ENCODE results near the gene COMMD1.
"Not testable (repeated sequence)": the region's sequence is repeated elsewhere in the genome, so short reads cannot be mapped to it uniquely, and the experiment has no call there.

COMMD1 gene

GRCh38 chr2:62102402-62102920 lies 197.0 kb downstream of the COMMD1 start:
- H3K4me1 Mint-ChIP-seq: peaks cover 10% of the 10 kb centered on the region
- H3K4me3 Mint-ChIP-seq: no peak overlapping the region
- H3K27ac Mint-ChIP-seq: peak overlapping the region in 1 of 2 donors; percentile 74
- no peaks in the 10 kb centered on the region for H3K27me3 Mint-ChIP-seq
- no peaks in the 10 kb centered on the region for H3K9me3 Mint-ChIP-seq
- no peak for DNase-seq
- no peak for ATAC-seq

- Mint-ChIP-seq H3K27ac (no peak overlapping the region), H3K4me1 (no peaks in the 10 kb centered on the region), H3K4me3 (no peak overlapping the region), H3K9me3 (no peaks in the 10 kb centered on the region), H3K27me3 (no peaks in the 10 kb centered on the region)
- DNase-seq: no peak
- ATAC-seq: no peak
These were observed 204.1 kb downstream of the COMMD1 start for GRCh38 chr2:62109554-62109953.

- DNase-seq (no peak), ATAC-seq (no peak)
- H3K27me3 Mint-ChIP-seq: no peaks in the 10 kb centered on the region
- no peaks in the 10 kb centered on the region for H3K4me1 Mint-ChIP-seq
- H3K27ac Mint-ChIP-seq: no peak overlapping the region
- no peaks in the 10 kb centered on the region for H3K9me3 Mint-ChIP-seq
- H3K4me3 Mint-ChIP-seq: no peak overlapping the region
These were observed 205.0 kb downstream of the COMMD1 start for GRCh38 chr2:62110415-62111025.

DNA sequence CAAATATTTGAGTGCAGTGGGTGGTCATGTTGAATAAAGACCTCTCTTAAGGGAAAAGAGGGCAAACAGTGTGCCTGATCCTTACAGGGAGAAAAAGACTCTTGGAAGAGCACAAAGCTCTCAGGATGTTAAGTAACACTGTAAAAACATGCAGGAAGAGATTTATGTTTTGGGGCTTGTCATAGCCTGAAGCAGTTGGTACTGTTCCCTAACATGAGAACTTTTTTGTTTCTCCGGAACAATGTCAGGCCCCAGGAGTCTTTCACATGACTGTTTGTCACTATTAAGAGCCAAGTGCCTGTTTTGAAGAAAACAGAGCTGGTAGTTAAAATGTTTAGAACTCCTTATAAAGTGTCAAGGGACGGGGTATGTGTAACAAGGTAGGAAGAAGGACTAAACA lies 206.7 kb downstream of the COMMD1 start:
- no peak for DNase-seq
- no peak overlapping the region for H3K27ac Mint-ChIP-seq
- no peak overlapping the region for H3K4me3 Mint-ChIP-seq
- no peaks in the 10 kb centered on the region for H3K9me3 Mint-ChIP-seq
- ATAC-seq: no peak
- H3K27me3 Mint-ChIP-seq: no peaks in the 10 kb centered on the region
- H3K4me1 Mint-ChIP-seq: no peaks in the 10 kb centered on the region

GRCh38 chr2:62114564-62114963 lies 209.1 kb downstream of the COMMD1 start:
- ATAC-seq: no peak
- H3K27me3 Mint-ChIP-seq: no peaks in the 10 kb centered on the region
- DNase-seq: no peak
- no peaks in the 10 kb centered on the region for H3K9me3 Mint-ChIP-seq
- no peak overlapping the region for H3K27ac Mint-ChIP-seq
- H3K4me1 Mint-ChIP-seq: peaks cover 9% of the 10 kb centered on the region
- H3K4me3 Mint-ChIP-seq: no peak overlapping the region

DNA sequence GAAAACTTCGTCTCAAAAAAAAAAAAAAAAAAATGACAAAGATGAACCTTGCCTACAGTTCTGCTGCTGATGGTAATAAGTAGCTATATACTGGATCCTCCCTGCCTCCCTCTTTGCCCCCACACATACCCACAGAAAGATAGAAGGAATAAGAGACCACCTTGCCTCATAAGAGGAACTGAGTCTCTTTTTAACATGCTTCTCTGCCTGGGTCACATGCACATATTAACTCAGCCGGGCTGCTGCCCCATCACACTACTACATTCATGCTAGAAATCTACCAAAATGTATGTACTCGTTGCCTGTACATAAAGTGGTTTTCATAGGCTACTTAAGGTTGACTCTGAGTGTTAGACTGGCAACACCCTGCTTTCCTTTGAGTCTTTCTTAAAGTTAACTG lies 211.5 kb downstream of the COMMD1 start:
- peak overlapping the region in 1 of 2 donors; percentile 16 for H3K27ac Mint-ChIP-seq
- no peak overlapping the region for H3K4me3 Mint-ChIP-seq
- DNase-seq (no peak), ATAC-seq (no peak)
- H3K4me1 Mint-ChIP-seq: peaks cover 10% of the 10 kb centered on the region
- no peaks in the 10 kb centered on the region for H3K27me3 Mint-ChIP-seq
- no peaks in the 10 kb centered on the region for H3K9me3 Mint-ChIP-seq

GRCh38 chr2:62118160-62118559 lies 212.7 kb downstream of the COMMD1 start:
- Mint-ChIP-seq H3K9me3 (no peaks in the 10 kb centered on the region), H3K4me1 (peaks cover 10% of the 10 kb centered on the region), H3K4me3 (no peak overlapping the region), H3K27ac (no peak overlapping the region), H3K27me3 (no peaks in the 10 kb centered on the region)
- no peak for DNase-seq
- ATAC-seq: no peak

DNA sequence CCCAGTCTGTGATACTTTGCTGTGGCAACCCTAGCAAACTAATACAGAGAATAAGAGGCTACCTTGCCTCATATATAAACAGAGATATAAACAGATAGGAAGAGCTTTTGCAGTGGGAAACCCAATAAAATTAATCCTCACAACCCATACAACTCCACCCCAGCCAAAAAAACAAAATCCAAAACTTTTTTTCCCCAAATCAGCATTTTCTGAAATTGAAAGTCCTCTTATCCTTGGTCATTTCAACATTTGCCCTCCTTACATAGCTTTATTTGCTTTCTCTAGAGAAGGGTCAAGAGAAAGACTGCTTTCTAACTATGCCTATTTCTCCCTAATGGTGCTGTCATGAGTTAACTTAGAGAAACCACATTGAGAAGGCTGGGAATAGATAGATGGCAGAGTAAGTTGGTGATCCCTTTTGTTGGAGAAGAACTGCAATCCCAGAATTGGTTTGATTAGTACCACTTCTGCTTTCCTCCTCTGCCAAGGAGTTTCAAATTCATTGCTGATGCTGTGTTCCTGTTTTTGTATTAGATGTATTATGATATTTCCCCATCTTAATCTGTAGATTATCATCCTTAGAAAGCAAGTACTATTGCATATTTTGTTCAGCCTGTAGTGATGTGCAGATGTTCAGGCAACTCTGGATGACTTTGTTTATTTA lies 214.0 kb downstream of the COMMD1 start:
- H3K27me3 Mint-ChIP-seq: no peaks in the 10 kb centered on the region
- no peak for ATAC-seq

DNA sequence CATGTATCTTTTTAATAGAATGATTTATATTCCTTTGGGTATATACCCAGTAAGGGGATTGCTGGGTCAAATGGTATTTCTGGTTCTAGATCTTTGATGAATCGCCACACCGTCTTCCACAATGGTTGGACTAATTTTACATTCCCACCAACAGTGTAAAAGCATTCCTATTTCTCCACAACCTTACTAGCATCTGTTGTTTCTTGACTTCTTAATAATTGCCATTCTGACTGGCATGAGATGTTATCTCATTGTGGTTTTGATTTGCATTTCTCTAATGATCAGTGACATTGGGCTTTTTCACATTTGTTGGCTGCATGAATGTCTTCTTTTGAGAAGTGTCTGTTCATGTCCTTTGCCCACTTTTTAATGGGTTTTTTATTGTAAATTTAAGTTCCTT lies 220.8 kb downstream of the COMMD1 start:
- peaks cover 11% of the 10 kb centered on the region for H3K4me1 Mint-ChIP-seq
- not testable (repeated sequence) for DNase-seq, H3K4me3 Mint-ChIP-seq, H3K9me3 Mint-ChIP-seq, H3K27me3 Mint-ChIP-seq, H3K27ac Mint-ChIP-seq, ATAC-seq

More for the DNA sequence above, 214.0 kb downstream of the COMMD1 start:
- DNase-seq: no peak
- H3K4me3 Mint-ChIP-seq: no peak overlapping the region
- H3K27ac Mint-ChIP-seq: no peak overlapping the region
- no peaks in the 10 kb centered on the region for H3K9me3 Mint-ChIP-seq
- H3K4me1 Mint-ChIP-seq: peaks cover 10% of the 10 kb centered on the region

DNA sequence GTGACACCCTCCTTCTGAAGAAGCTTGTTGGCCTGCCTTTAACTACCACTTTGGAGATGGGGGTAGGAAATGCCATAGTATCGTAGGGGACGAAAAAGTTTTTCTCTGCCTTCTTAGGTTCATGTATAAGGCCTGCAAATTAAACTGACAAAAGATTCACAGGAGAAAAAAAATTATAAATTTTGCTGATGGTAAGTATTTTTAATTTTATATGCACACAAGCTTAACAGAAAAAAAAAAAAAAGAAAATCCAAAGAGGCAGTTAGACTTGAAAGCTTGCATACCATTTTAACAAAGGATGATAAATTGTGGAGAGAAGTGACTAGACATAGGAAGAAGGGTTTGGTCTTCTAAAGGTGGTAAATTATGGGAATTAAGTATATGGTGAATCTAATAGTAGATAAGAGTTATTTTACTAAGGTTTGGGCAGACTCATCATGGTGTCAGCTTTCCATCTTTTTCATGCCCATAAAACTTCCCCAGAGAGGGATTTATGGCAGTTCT lies 227.9 kb downstream of the COMMD1 start:
- Mint-ChIP-seq H3K27ac (no peak overlapping the region), H3K4me1 (peaks cover 11% of the 10 kb centered on the region), H3K4me3 (no peak overlapping the region), H3K27me3 (no peaks in the 10 kb centered on the region), H3K9me3 (no peaks in the 10 kb centered on the region)
- ATAC-seq (no peak), DNase-seq (no peak)

- Mint-ChIP-seq H3K4me3 (no peak overlapping the region), H3K9me3 (no peaks in the 10 kb centered on the region), H3K27me3 (no peaks in the 10 kb centered on the region), H3K4me1 (peaks cover 7% of the 10 kb centered on the region), H3K27ac (no peak overlapping the region)
- ATAC-seq (no peak), DNase-seq (no peak)
These were observed 231.7 kb downstream of the COMMD1 start for GRCh38 chr2:62136956-62137830.

GRCh38 chr2:62140426-62141141 lies 235.1 kb downstream of the COMMD1 start:
- ATAC-seq (peak; percentile 67), DNase-seq (no peak)
- Mint-ChIP-seq H3K9me3 (no peaks in the 10 kb centered on the region), H3K4me1 (peaks cover 7% of the 10 kb centered on the region), H3K27me3 (no peaks in the 10 kb centered on the region), H3K27ac (no peak overlapping the region), H3K4me3 (no peak overlapping the region)

DNA sequence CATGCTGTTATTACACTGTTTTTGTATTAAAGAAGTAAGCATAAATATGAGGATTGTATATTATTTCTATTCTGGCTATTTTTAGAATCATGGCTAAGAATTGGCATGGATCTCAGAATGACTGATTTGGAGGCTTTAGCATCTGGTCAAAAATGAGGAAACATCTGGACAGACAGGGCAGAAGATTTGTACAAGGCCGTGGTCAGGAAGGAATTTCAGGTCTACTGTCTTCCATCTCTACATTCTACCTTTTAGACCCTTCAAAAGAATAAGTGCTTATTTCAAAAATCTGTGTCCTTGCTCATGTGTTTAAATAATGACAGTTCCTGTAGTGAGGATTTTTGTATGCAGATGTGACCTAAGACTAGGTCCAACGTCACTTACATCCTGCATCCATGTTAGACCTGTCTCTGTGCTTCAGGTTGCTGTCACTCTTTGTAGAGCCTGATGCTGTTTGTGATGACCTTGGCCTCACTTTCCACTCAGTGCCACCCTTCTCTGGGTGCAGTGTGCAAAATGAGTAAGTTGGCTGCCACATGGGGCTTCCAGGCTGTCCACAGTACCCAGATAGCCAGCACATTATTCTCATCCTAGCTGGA lies 235.8 kb downstream of the COMMD1 start:
- H3K9me3 Mint-ChIP-seq: no peaks in the 10 kb centered on the region
- no peaks in the 10 kb centered on the region for H3K27me3 Mint-ChIP-seq
- no peak overlapping the region for H3K27ac Mint-ChIP-seq
- peaks cover 7% of the 10 kb centered on the region for H3K4me1 Mint-ChIP-seq
- no peak overlapping the region for H3K4me3 Mint-ChIP-seq
- ATAC-seq (no peak), DNase-seq (no peak)

DNA sequence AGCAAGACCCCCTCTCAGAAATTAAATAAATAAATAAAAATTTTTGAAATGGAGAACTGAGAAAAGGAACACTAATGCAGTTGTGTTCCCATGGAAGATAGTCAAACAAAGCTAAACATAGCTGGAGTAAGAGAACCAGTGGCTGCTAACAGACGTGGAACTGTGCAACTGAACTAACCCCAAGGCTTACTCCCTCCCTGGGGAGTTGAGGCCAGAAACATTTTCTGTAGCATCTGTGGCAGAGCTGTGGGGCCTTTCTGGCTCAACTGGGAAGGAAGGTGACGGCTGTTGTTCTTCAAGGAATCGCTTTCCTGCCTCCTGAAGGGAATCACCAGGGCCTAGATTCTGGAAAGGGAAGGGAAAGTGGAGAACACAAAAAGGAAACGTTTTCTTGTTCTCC lies 236.6 kb downstream of the COMMD1 start:
- H3K27ac Mint-ChIP-seq: no peak overlapping the region
- H3K9me3 Mint-ChIP-seq: no peaks in the 10 kb centered on the region
- ATAC-seq (no peak), DNase-seq (no peak)
- no peaks in the 10 kb centered on the region for H3K27me3 Mint-ChIP-seq
- H3K4me3 Mint-ChIP-seq: no peak overlapping the region
- H3K4me1 Mint-ChIP-seq: peaks cover 14% of the 10 kb centered on the region

GRCh38 chr2:62143696-62144095 lies 238.2 kb downstream of the COMMD1 start:
- H3K9me3 Mint-ChIP-seq: no peaks in the 10 kb centered on the region
- no peak overlapping the region for H3K27ac Mint-ChIP-seq
- no peaks in the 10 kb centered on the region for H3K27me3 Mint-ChIP-seq
- DNase-seq (no peak), ATAC-seq (no peak)
- H3K4me1 Mint-ChIP-seq: peaks cover 15% of the 10 kb centered on the region
- H3K4me3 Mint-ChIP-seq: no peak overlapping the region
